22Rv1 (cell line): ENCODE data around the gene UBN1.

Experiments used
- ZFX ChIP-seq: fragments of 450-650 bp; IDR thresholded peaks from 2 replicates; pipeline ENCODE4 v1.6.1; 2017; ENCODE audit warnings: antibody characterized with exemption, borderline replicate concordance
- TF ChIP-seq, protein P1 (sequence below): fragments of 450-650 bp; IDR thresholded peaks from 2 replicates; pipeline ENCODE4 v1.5.1; 2017; ENCODE audit warnings: mild to moderate bottlenecking

GRCh38 chr16:4826526-4826925 lies 20.8 kb upstream of the UBN1 start:
- TF ChIP-seq, protein P1, sequence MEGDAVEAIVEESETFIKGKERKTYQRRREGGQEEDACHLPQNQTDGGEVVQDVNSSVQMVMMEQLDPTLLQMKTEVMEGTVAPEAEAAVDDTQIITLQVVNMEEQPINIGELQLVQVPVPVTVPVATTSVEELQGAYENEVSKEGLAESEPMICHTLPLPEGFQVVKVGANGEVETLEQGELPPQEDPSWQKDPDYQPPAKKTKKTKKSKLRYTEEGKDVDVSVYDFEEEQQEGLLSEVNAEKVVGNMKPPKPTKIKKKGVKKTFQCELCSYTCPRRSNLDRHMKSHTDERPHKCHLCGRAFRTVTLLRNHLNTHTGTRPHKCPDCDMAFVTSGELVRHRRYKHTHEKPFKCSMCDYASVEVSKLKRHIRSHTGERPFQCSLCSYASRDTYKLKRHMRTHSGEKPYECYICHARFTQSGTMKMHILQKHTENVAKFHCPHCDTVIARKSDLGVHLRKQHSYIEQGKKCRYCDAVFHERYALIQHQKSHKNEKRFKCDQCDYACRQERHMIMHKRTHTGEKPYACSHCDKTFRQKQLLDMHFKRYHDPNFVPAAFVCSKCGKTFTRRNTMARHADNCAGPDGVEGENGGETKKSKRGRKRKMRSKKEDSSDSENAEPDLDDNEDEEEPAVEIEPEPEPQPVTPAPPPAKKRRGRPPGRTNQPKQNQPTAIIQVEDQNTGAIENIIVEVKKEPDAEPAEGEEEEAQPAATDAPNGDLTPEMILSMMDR, result no peak
- TF ChIP-seq ZFX, result no peak
